Measurements from ENCODE around the gene URB1. TPM values are rescaled to one million over a fixed set of nuclear protein-coding genes. Genes with fewer than 3 reads are reported as not detected.
"Not testable (repeated sequence)": the region's sequence is repeated elsewhere in the genome, so short reads cannot be mapped to it uniquely, and the experiment has no call there.

URB1 gene
- total RNA-seq, 1 donor from 2014 or later: 10.5 TPM

DNA sequence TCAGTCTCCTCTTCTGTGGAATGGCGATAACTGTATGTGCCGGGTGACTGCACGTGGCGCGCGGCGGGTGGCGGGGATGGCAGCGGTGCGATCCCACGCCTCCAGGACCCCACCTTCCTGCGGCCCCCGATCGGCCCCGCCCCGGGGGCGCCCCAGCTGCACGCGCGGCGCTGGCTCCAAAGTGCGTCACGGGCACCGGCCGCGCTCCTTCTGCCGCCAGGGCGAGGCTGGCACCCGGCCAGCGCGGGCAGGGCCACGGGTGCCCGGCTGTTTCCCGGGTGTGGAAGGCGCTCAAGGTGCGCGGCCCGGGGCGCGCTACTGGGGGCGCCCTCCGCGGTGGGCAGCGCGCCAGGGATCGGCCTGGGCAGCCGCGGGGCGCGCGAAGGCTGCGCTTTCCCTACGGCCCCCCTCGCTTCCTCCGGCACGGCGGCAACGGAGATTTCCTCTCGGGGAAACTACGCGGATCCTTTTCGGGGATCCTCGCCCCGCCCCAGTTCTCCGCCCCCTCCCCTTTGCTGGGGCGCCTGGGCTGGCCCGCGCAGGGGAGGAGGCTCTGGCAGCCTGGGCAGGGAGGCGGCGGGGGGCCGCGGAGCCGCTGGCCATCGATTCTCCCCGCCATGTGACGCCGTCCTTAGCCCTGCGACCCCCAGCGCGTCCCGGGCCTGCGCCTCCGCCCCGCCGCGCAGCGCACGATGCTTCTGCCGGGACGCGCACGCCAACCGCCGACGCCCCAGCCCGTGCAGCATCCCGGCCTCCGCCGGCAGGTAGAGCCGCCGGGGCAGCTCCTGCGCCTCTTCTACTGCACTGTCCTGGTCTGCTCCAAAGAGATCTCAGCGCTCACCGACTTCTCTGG lies 19.6 kb upstream of the URB1 start, which contains the start of gene EVA1C:
TSS of gene EVA1C (plus strand) at position 545 of the 853 bp plus-strand sequence. CDS start at position 693, 148 bp downstream.
- DNase-seq (ENCODE audit: low spot score): peak; percentile 79
- intact Hi-C loops (cut with DNase I): loop anchor here (1.0 to 5.0 kb wide), 3 partner anchors 40 to 109 kb away; no protein-coding TSS in a partner anchor

DNA sequence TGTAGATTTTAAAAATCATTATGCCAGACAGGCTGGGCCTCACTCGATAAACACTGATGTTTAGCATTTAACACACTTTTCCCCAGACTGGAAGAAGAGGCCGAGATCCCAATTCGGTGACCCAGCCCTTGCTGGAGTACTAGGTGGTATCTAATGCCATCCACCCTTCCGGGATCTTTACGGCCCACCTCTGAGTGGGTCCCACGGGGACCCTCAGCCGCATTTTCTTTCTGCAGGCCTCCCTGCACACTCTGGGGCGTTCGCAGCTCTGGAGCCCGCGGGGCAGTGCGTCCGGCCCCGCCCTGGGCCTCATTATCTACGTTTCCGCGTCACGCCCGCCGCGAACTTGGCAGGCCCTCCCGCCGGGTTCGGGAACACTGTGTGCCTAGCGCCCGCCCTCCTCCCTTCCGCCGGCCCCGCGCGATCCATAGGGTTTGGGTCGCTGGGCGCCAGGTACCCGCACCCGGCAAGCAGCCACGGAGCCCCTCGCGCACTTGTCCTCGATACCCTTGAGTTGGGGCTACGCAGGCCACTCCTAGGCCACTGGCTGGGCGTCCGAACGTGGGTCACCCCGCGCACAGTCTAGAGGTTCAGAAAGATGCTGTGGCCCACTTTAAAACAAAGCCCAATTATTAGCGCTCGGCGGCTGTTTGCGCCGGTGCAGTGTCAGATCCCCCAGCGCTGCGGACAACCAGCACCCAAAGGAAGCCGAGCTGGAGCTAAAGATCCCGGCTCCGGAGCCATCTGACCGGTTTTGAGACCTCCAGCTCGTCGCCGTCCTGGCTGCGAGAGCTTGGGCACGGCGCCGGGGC lies 18.7 kb upstream of the URB1 start:
- intact Hi-C loops (cut with DNase I): loop anchor here (1.0 to 5.0 kb wide), 3 partner anchors 41 to 110 kb away; no protein-coding TSS in a partner anchor
- peak; percentile 93 for DNase-seq (ENCODE audit: low spot score)

DNA sequence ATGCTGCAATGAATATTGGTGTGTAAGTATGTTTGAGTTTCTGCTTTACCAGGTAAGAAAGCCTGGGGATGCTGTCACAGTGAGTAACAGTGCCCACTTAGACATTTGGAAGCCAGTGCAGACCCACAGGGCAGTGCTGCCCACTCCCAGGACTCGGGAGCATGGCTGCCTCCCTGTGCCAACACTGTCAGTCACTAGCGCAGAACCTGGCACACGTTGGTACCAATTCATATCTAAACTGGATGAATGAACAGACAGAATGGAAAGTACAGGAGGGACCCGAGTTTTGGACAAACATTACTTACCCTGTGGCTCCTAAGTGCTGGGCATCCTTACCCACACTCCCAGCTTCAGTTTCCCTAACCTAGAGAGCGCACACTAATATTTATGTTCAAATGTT lies 18.1 kb upstream of the URB1 start:
- intact Hi-C loops (cut with DNase I): loop anchor here (5.0 kb wide), 2 partner anchors 41 to 86 kb away; no protein-coding TSS in a partner anchor

DNA sequence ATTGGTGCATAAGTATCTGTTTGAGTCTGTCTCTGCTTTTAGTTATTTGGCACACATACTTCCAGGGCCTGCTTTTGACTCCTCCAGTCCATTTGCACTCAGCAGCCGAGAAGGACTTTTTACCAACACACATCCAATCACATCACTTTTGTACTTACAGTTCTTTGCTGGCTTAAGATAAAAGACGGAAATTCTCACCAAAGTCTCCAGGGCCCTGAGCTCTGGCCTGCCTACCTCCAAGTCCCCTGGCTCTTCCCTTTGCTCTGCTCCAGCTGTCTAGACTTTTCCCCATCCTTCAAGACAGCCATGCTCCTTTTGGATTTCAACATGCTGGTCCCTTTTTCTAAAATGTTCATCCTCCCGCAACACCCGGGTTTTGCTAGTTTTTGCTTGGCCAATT lies 17.5 kb upstream of the URB1 start:
- DNase-seq (ENCODE audit: low spot score): no peak
- intact Hi-C loops (cut with DNase I): loop anchor here (5.0 kb wide), 2 partner anchors 42 to 87 kb away; no protein-coding TSS in a partner anchor

More for the DNA sequence above, 18.1 kb upstream of the URB1 start:
- DNase-seq (ENCODE audit: low spot score): no peak

DNA sequence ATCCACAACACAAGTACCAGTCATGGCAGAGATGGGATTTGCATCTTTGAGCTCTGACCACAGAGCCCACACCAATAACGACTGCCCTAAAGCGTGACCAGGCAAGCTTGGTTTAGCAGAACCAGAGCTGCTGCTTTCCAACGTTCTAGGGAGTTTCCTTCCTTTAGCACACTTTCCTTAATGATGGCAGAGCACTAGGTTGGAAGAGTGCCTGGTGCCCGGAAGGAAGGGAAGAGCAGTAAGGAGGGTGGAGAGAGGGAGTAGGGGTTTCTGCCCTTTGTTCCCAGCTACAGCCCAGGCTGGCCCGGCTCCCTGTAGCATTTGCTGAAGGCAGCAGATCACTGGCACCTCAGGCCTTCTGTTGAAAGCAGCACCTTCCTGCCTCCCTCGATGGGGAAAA lies 13.6 kb upstream of the URB1 start:
- no peak for DNase-seq (ENCODE audit: low spot score)
- intact Hi-C loops (cut with DNase I): no loop called here

DNA sequence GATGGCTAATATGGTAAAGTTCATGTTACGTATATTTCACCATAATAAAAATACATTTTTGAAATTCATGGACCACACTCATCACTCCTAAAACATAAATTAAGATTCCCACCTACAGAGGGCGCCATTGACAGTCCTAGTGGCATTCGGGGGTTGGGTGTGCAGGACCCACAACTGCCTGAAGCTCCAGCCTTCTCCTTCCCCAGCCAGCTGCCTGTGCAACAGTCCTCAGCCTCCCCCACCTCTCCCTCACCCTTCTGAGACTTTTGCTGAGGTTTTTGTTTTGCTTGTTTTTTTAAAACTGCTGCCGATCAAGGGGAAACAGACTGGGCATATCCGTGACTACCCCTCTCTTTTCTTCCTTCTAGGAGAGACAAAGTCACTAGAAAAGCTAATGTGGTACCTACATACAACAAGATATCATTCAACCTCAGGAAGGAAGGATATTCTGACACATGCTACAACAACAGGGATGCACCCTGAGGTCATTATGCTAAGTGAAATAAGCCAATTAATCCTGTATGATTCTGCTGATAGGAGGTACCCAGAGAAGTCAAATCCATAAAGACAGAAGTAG lies 10.5 kb upstream of the URB1 start:
- DNase-seq (ENCODE audit: low spot score): no peak
- intact Hi-C loops (cut with DNase I): loop anchor here (2.0 kb wide), 2 partner anchors 166 to 198 kb away; no protein-coding TSS in a partner anchor

DNA sequence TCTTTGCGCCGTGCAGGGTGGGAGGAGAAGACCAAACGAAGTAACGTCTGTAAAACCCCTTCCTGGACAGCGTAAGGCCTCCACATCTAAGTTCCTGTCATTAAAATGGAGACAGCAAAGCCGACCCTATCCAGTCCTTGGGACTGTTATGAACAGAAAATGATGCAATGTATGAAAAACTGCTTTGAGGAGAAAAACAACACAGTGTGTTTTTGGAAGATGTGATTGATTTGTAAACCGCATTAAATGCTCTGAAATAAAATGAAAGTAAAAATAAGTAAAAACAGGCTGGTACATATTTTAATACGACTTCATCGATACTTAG lies 827 bp upstream of the URB1 start:
- no peak for DNase-seq (ENCODE audit: low spot score)
- intact Hi-C loops (cut with DNase I): no loop called here

DNA sequence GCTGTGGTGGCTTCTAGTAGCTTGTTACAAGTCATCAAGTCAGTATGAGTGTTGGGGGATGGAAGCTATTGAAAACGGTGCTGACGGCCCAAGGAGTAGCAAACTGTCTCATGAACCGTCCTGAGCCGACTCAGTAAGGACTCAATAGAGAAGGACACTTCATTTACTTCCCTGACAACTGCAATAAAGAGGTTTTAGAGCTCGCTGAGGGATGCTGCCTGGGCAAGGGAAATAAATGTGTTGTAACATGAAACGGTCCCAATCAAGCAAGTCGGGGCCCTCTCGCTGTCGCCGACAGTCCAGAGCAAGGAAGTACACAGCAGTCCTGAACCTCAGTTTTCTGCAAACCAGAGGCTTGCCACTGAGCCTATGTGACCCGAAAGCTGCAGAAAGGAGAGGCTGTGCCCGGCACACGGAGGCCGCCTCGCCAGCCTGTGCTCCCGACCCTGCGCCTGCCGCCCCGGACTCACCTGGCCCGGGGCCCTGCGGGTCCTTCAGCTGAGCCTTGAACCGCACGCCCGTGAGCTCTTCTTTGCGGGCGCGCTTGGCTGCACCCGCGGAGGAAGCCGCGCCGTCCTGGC lies 423 bp downstream of the URB1 start:
- no peak for DNase-seq (ENCODE audit: low spot score)
- intact Hi-C loops (cut with DNase I): no loop called here

DNA sequence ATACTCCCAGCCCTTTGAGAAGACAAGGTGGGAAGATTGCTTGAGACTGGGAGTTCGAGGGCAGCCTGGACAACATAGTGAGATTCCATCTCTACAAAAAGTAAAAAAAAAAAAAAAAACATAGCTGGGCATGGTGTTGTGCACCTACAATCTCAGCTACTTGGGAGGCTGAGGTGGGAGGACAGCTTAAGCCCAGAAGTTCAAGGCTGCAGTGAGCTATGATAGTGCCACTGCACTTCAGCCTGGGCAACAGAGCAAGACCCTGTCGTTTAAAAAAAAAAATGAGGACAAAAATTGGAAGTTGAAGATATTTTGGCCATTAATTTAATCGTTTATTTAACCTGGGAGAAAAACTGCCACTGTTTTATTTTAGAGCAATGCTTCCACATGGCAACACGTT lies 1.1 kb downstream of the URB1 start:
- intact Hi-C loops (cut with DNase I): no loop called here
- no peak for DNase-seq (ENCODE audit: low spot score)

DNA sequence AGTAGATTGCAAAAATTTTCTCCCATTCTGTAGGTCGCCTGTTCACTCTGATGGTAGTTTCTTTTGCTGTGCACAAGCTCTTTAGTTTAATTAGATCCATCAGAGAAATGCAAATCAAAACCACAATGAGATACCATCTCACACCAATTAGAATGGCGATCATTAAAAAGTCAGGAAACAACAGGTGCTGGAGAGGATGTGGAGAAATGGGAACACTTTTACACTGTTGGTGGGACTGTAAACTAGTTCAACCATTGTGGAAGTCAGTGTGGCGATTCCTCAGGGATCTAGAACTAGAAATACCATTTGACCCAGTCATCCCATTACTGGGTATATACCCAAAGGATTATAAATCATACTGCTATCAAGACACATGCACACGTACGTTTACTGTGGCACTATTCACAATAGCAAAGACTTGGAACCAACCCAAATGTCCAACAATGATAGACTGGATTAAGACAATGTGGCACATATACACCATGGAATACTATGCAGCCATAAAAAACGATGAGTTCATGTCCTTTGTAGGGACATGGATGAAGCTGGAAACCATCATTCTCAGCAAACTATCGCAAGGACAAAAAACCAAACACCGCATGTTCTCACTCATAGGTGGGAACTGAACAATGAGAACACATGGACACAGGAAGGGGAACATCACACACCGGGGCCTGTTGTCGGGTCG lies 2.1 kb downstream of the URB1 start:
- DNase-seq (ENCODE audit: low spot score); intact Hi-C loops (cut with DNase I): not testable (repeated sequence)

DNA sequence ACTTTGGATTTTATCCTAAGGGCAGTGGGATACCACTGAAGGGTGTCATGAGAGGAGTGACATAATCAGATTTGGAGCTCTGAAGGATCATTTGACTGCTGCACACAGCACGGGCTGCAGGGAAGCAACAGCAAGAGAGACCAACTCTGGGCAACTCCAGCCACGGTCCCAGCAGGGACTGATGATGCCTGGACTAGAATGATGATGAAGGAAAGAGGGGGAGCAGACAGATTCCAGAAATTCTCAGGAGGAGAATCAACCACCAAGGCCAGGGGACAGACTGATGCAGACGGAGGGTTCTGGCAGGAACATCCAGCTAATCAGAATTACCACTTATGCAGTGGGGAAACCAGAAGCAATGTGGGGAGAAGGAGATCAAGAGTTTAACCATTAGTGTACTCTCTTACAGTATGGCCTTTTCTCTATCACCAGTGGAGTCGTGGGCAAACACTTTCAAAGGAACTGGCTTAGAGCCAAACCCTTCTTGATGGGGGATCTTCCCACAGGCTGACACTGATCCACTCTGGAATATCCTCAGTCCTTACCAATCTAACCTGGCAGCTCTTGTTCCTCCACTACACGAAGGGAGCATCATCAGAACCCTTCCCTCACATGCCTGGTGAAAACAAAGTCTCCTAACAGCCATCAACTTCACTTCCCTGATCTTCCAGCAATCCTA lies 3.3 kb downstream of the URB1 start:
- DNase-seq (ENCODE audit: low spot score): no peak

DNA sequence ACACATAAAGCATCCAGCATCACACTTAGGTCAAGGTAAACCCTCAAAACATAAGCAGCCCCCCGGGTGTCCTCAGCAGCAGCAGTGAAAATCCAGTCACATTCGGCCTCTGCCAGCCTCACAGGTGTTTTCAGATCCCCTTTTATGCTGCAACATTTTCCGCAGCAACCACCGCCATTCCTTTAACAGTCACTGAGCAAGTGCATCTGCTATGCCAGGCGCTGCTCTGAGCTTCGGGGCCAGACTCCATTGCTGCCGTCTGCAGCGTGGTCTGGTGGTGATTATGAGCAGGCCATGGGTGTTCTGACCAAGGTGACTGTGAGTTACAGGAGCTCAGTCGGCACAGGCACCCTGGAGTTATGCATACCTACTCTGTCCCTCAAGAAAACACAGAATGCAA lies 4.5 kb downstream of the URB1 start:
- DNase-seq (ENCODE audit: low spot score): no peak
- intact Hi-C loops (cut with DNase I): no loop called here

More for the DNA sequence above, 3.3 kb downstream of the URB1 start:
- intact Hi-C loops (cut with DNase I): no loop called here

DNA sequence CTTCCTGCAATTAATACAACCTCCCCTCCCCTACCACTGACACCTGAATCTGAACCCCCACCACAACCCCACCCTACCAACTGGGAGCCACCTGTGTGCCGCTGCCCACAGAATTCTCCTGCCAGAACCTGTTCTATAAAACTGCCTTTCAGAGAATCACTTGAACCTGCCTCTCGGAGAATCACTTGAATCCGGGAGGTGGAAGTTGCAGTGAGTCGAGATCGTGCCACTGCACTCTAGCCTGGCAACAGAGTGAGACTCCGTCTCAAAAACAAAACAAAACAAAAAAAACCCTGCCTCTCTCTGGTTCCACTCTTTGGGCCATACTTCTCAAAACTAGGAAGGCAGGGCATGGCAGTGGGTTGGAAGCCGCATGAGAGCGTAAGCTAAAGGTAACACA lies 5.7 kb downstream of the URB1 start:
- no peak for DNase-seq (ENCODE audit: low spot score)
- intact Hi-C loops (cut with DNase I): no loop called here

DNA sequence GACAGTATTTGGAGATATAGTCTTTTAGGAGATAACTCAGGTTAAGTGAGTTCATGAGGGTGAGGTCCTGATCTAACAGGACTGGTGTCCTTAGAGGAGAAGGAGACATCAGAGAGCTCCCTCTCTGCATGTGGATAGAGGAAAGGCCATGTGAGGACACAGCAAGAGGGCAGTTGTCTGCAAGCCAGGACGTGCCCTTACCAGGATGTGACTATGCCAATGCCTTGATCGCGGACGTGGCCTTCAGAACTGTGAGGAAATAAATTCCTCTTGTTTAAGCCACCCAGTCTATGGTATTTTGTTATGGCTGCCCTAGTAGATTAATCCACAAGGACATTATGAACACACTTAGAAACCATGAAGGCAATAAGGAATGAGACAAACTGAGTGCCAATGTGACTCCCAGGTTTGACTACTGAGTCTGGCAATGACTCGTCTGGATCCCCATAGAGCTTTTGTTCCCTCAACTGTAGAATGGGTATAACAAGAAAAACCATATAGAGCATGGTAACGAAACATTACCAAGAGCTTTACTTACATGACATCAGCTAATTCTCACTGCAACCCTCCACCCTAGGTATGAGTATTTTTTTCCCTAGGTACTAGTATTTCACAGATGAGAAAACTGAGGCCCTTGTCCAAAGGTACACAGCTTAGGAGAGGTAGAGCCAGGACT lies 6.5 kb downstream of the URB1 start:
- intact Hi-C loops (cut with DNase I): no loop called here
- DNase-seq (ENCODE audit: low spot score): no peak

DNA sequence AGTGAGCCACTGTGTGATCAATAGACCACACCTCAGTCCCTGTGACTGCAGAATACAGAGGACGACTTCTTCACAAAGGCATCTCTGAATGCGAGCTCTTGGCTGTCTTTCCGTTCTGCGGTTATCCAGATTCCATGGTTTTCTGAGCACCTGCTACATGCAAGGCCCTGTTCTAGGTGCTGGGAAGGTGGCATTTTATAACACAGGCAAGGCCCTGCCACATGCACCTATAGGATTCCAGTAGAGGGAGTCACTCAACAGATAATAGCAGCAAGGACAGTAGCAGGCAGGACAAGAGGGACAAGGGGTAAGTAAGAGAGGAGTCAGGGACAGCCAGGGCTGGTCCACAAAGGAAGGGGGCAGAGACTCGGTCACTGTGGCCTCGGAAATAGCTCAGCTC lies 9.0 kb downstream of the URB1 start:
- DNase-seq (ENCODE audit: low spot score): no peak
- intact Hi-C loops (cut with DNase I): no loop called here

DNA sequence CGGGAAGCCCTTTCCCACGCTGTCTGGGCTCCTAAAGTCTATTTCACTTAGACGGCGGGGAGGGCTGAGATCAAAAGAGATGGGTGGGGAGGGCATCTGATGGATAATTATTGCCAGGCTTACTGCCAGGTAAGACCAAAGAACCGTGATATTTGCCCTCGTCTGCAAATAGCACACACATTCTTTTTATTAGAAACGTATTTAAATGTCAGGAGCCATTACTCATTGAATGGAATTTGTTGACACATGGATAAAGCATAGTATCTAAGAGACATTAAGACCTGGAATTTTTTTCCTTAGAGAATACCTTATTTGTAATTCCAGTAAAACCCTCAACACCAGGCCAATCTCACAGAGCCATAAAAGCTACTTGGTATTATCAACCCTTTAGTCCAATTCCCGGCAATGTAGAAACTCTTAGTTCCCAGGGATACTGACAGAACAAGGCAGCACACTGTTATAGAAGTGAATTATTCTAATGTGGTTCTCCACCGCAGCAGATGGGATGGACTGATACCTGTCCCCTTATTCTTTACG lies 10.6 kb downstream of the URB1 start:
- intact Hi-C loops (cut with DNase I): no loop called here

DNA sequence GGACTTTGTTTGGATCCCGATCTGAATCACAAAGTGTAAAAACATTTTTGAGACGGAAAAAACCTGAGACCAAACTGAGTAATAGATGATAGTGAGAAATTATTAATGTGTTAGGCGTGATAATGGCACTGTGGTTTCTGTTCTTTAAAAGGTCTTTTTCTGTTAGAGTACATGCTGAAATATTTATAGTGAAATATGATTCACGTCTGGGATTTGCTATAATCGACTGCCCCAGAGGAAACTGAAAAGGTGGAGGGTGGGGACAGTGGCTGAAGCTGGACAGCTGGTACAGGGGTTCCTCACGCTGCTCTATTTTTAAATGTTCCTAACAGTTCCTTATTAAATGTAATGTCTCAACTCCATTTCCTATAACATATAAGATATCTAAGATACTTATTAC lies 11.2 kb downstream of the URB1 start:
- no peak for DNase-seq (ENCODE audit: low spot score)
- intact Hi-C loops (cut with DNase I): no loop called here

More for the DNA sequence above, 10.6 kb downstream of the URB1 start:
- DNase-seq (ENCODE audit: low spot score): no peak

DNA sequence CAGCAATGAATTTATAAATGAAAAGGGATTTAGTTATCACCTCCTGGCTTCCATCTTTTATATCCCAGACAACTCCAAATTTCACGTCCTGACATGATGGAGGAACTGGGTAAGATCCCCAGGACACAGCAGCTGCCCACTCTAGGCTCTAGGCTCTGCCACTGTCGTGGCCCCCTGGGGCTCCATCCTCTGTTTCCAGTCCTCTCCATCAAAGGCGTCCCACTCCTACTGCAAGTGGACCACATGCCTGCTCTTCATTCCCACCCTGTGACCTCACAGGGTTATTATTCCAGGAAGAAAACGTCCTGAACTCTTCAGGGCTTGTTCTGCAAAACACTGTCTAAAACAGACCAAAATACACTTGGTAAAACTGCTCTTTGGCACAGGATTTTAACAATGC lies 11.9 kb downstream of the URB1 start:
- intact Hi-C loops (cut with DNase I): no loop called here
- no peak for DNase-seq (ENCODE audit: low spot score)

Measured in cardiac septum (tissue), 1 donor.